A375 (cell line): ENCODE data around the gene ZNF236. TPM values are rescaled to one million over a fixed set of nuclear protein-coding genes. Genes with fewer than 3 reads are reported as not detected.

Experiments
- small RNA-seq: library from RNA; depleted of rRNA; stranded (forward); fragments of <200 nt; gene quantifications from one replicate; pipeline ENCODE3, GENCODE V24; 2014
- total RNA-seq: library from RNA; depleted of rRNA; stranded (reverse); fragments of >200 nt; shearing (Covaris generic); gene quantifications from 2 replicates; pipeline ENCODE4 v1.2.3, GENCODE V29; 2014; rRNA removed

Gene ZNF236
- total RNA-seq = 4.3 and 5.2 TPM in 2 replicates

GRCh38 chr18:76822506-76823160 lies at the start of gene ZNF236:
TSS of gene ZNF236 (plus strand) at chr18:76822557. CDS start at chr18:76822608, 51 bp downstream.

Small RNA genes within 50 kb of the gene (small RNA-seq; reads per million reads assigned to genes)
- not detected for gene RF00017
- not detected for gene RNU6-346P
